Posterior cingulate gyrus (tissue), 11 donors: ENCODE data around the gene KDM5C.
"Not testable (repeated sequence)": the region's sequence is repeated elsewhere in the genome, so short reads cannot be mapped to it uniquely, and the experiment has no call there.

ENCODE experiments used
- DNase-seq, 10 donors: peaks; one replicate each; pipeline versions ENCODE4 v3.0.0 to v3.0.0-alpha.2; 2020 to 2021; ENCODE audit warnings: mixed read lengths in 3 of 10
- intact Hi-C: fragments of 100-400 bp; cut with DNase I; formaldehyde crosslinking; loops from one replicate; pipeline ENCODE4 v1.15.1; 2023

Gene KDM5C

GRCh38 chrX:53196678-53197077 lies 28.3 kb downstream of the KDM5C start:
- intact Hi-C loops = no loop called here

GRCh38 chrX:53195401-53195800 lies 29.6 kb downstream of the KDM5C start:
- intact Hi-C loops = no loop called here

More at GRCh38 chrX:53196678-53197077, 28.3 kb downstream of the KDM5C start:
- no peak for DNase-seq

GRCh38 chrX:53194308-53194707 lies 30.7 kb downstream of the KDM5C start:
- peak in 1 of 10 donors; percentile 83 for DNase-seq
- intact Hi-C loops = no loop called here

More at GRCh38 chrX:53195401-53195800, 29.6 kb downstream of the KDM5C start:
- DNase-seq = no peak

GRCh38 chrX:53193093-53193492 lies 31.9 kb downstream of the KDM5C start:
- intact Hi-C loops = no loop called here
- no peak for DNase-seq

GRCh38 chrX:53190363-53190960 lies 34.5 kb downstream of the KDM5C start:
- no peak for DNase-seq
- intact Hi-C loops = no loop called here

GRCh38 chrX:53188763-53189162 lies 36.2 kb downstream of the KDM5C start:
- DNase-seq = no peak
- intact Hi-C loops = no loop called here

- no peak for DNase-seq
- intact Hi-C loops = no loop called here
Measured at GRCh38 chrX:53186351-53186750, 38.7 kb downstream of the KDM5C start.

GRCh38 chrX:53184836-53185235 lies 40.2 kb downstream of the KDM5C start:
- intact Hi-C loops = no loop called here

GRCh38 chrX:53171356-53171755 lies 53.7 kb downstream of the KDM5C start:
- no peak for DNase-seq

More at GRCh38 chrX:53184836-53185235, 40.2 kb downstream of the KDM5C start:
- DNase-seq = no peak

GRCh38 chrX:53166103-53166502 lies 58.9 kb downstream of the KDM5C start:
- no peak for DNase-seq
- intact Hi-C loops = no loop called here

More at GRCh38 chrX:53171356-53171755, 53.7 kb downstream of the KDM5C start:
- intact Hi-C loops = no loop called here

- DNase-seq, intact Hi-C loops: not testable (repeated sequence)
Measured at GRCh38 chrX:53164566-53164965, 60.4 kb downstream of the KDM5C start.

GRCh38 chrX:53163436-53163835 lies 61.6 kb downstream of the KDM5C start:
- DNase-seq = no peak
- intact Hi-C loops = no loop called here

- DNase-seq = no peak
- intact Hi-C loops = no loop called here
Measured at GRCh38 chrX:53160297-53160983, 64.6 kb downstream of the KDM5C start.

GRCh38 chrX:53159184-53159583 lies 65.8 kb downstream of the KDM5C start:
- DNase-seq = no peak
- intact Hi-C loops = no loop called here

GRCh38 chrX:53156207-53156596 lies 68.8 kb downstream of the KDM5C start:
- no peak for DNase-seq
- intact Hi-C loops = no loop called here

- no peak for DNase-seq
- intact Hi-C loops = no loop called here
Measured at GRCh38 chrX:53155512-53156206, 69.3 kb downstream of the KDM5C start.

GRCh38 chrX:53153581-53153980 lies 71.4 kb downstream of the KDM5C start:
- intact Hi-C loops = no loop called here

More at GRCh38 chrX:53153581-53153980, 71.4 kb downstream of the KDM5C start:
- no peak for DNase-seq
